HUES48 (cell line): ENCODE measurements around the gene SEC16A.

Experiments
- H3K27ac ChIP-seq: one replicate; pipeline ENCODE4 v1.7.0; 2013; ENCODE audit warnings: low read depth, low read length, inconsistent platforms
- H3K27me3 ChIP-seq: 2 replicates; pipeline ENCODE4 v1.6.1; 2013; ENCODE audit warnings: mild to moderate bottlenecking, low read length; ENCODE audit not compliant: control insufficient read depth, insufficient read depth
- H3K36me3 ChIP-seq: 2 replicates; pipeline ENCODE4 v1.6.1; 2013; ENCODE audit warnings: low read length; ENCODE audit not compliant: control insufficient read depth, insufficient read depth
- H3K4me1 ChIP-seq: 2 replicates; pipeline ENCODE4 v1.6.1; 2013; ENCODE audit warnings: mild to moderate bottlenecking, low read length; ENCODE audit not compliant: control insufficient read depth, insufficient read depth
- H3K4me3 ChIP-seq: 2 replicates; pipeline ENCODE4 v1.5.1; 2013; ENCODE audit warnings: mild to moderate bottlenecking, low read depth, low read length
- H3K9ac ChIP-seq: 2 replicates; pipeline ENCODE4 v1.6.1; 2013; ENCODE audit warnings: mild to moderate bottlenecking, low read depth, low read length, moderate library complexity
- H3K9me3 ChIP-seq: 2 replicates; pipeline ENCODE4 v1.6.1; 2013; ENCODE audit warnings: low read length; ENCODE audit not compliant: control insufficient read depth, insufficient read depth

The SEC16A gene

DNA sequence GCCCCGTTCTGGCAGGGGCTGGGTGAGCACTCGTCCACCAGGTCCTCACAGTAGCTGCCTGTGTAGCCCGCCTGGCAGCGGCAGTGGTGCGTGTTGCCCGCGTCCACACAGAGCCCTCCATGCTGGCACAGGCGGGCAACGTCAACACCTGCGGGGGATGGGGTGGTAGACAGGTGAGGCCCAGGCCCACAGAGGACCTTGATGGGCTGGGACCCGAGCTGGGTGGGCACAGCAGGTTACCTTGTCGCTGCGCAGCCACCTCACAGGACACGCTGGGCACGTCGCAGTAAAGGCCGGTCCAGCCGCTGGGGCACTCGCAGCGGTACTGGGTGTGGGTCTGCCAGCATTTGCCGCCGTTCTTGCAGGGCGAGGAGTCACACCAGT lies 25.1 kb upstream of the SEC16A start:
- peaks cover 96% of the 10 kb centered on the region for H3K36me3 ChIP-seq
- no peak overlapping the region for H3K9ac ChIP-seq
- no peak overlapping the region for H3K4me3 ChIP-seq
- no peaks in the 10 kb centered on the region for H3K9me3 ChIP-seq
- no peaks in the 10 kb centered on the region for H3K27me3 ChIP-seq
- no peak overlapping the region for H3K27ac ChIP-seq
- H3K4me1 ChIP-seq: no peaks in the 10 kb centered on the region

DNA sequence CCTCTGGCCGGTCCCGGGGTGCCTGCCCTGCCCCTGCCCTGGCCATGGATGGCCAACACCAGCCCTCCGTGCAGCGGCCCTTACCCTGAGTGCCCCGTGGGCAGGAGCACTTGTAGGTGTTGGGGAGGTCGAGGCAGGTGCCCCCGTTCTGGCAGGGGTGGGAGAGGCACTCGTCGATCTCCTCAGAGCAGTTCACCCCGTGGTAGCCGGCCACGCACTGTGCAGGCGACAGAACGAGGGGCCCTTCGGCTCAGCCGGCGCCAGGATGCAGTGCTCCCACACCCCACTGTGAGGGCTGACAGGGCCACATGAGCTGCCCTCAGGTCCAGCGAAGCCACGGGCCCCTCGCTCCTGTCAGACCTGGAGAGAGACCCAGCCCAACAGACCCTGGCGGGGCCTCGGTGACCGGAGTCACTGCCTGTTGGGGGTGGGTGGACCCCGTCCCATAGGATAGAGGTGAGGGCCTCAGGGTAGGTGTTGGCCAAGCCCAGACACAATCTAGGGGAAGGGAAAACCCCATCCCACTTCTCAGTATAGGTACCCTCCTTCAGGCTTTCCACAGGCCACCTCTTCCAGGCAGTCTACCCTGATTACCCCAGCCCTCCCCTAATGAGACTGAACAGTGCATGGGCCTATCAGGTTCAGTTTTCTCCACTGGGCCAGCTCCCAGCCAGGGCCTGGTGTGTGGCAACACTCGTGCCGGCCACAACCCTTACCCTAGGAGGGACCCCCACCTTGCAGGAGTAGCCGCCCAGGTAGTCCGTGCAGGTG lies 24.6 kb upstream of the SEC16A start:
- H3K9me3 ChIP-seq: no peaks in the 10 kb centered on the region
- no peaks in the 10 kb centered on the region for H3K4me1 ChIP-seq
- no peak overlapping the region for H3K9ac ChIP-seq
- H3K36me3 ChIP-seq: peaks cover 98% of the 10 kb centered on the region
- no peak overlapping the region for H3K4me3 ChIP-seq
- H3K27me3 ChIP-seq: no peaks in the 10 kb centered on the region
- H3K27ac ChIP-seq: no peak overlapping the region

- H3K9me3 ChIP-seq: no peaks in the 10 kb centered on the region
- no peak overlapping the region for H3K4me3 ChIP-seq
- no peak overlapping the region for H3K9ac ChIP-seq
- no peak overlapping the region for H3K27ac ChIP-seq
- H3K27me3 ChIP-seq: no peaks in the 10 kb centered on the region
- no peaks in the 10 kb centered on the region for H3K4me1 ChIP-seq
- peaks cover 95% of the 10 kb centered on the region for H3K36me3 ChIP-seq
Observed at GRCh38 chr9:136506425-136506824, 23.6 kb upstream of the SEC16A start.

GRCh38 chr9:136505406-136506403 lies 22.9 kb upstream of the SEC16A start:
- peaks cover 94% of the 10 kb centered on the region for H3K36me3 ChIP-seq
- H3K9me3 ChIP-seq: no peaks in the 10 kb centered on the region
- H3K9ac ChIP-seq: no peak overlapping the region
- no peaks in the 10 kb centered on the region for H3K27me3 ChIP-seq
- no peaks in the 10 kb centered on the region for H3K4me1 ChIP-seq
- H3K27ac ChIP-seq: no peak overlapping the region
- H3K4me3 ChIP-seq: no peak overlapping the region

GRCh38 chr9:136504512-136505348 lies 21.9 kb upstream of the SEC16A start:
- peaks cover 95% of the 10 kb centered on the region for H3K36me3 ChIP-seq
- no peak overlapping the region for H3K9ac ChIP-seq
- H3K27ac ChIP-seq: no peak overlapping the region
- H3K4me3 ChIP-seq: no peak overlapping the region
- H3K9me3 ChIP-seq: no peaks in the 10 kb centered on the region
- H3K4me1 ChIP-seq: no peaks in the 10 kb centered on the region
- no peaks in the 10 kb centered on the region for H3K27me3 ChIP-seq

GRCh38 chr9:136502940-136503550 lies 20.2 kb upstream of the SEC16A start:
- Histone ChIP-seq H3K9ac (no peak overlapping the region), H3K27ac (no peak overlapping the region), H3K36me3 (peaks cover 94% of the 10 kb centered on the region)

DNA sequence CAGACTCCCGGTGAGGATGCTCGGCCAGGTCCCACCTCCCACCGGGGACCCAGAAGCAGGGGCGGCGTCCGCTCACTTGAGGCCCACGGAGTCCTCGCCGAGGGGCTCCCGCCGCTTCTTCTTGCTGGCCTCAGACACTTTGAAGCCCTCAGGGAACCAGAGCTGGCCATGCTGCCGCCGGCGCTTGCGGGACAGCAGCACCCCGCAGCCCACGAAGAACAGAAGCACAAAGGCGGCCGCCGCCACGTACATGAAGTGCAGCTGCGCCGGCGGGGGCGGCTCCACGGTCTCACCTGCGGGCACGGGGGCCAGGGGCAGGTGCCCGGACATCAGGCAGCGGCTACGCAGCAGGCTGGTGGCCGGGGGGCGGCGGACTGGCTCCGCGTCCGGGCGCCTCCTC lies 19.4 kb upstream of the SEC16A start:
- Histone ChIP-seq H3K9ac (no peak overlapping the region), H3K27ac (no peak overlapping the region), H3K27me3 (no peaks in the 10 kb centered on the region), H3K36me3 (peaks cover 93% of the 10 kb centered on the region), H3K4me3 (no peak overlapping the region), H3K4me1 (no peaks in the 10 kb centered on the region), H3K9me3 (no peaks in the 10 kb centered on the region)

More at GRCh38 chr9:136502940-136503550, 20.2 kb upstream of the SEC16A start:
- H3K27me3 ChIP-seq: no peaks in the 10 kb centered on the region
- no peak overlapping the region for H3K4me3 ChIP-seq
- H3K4me1 ChIP-seq: no peaks in the 10 kb centered on the region
- H3K9me3 ChIP-seq: no peaks in the 10 kb centered on the region

- Histone ChIP-seq H3K36me3 (peaks cover 93% of the 10 kb centered on the region), H3K27me3 (no peaks in the 10 kb centered on the region), H3K4me1 (no peaks in the 10 kb centered on the region), H3K9ac (no peak overlapping the region), H3K4me3 (no peak overlapping the region), H3K9me3 (no peaks in the 10 kb centered on the region), H3K27ac (no peak overlapping the region)
Observed at GRCh38 chr9:136501686-136502085, 18.8 kb upstream of the SEC16A start.

- H3K9ac ChIP-seq: no peak overlapping the region
- H3K4me1 ChIP-seq: no peaks in the 10 kb centered on the region
- H3K4me3 ChIP-seq: no peak overlapping the region
- H3K27ac ChIP-seq: no peak overlapping the region
- no peaks in the 10 kb centered on the region for H3K27me3 ChIP-seq
- H3K9me3 ChIP-seq: no peaks in the 10 kb centered on the region
- peaks cover 89% of the 10 kb centered on the region for H3K36me3 ChIP-seq
Observed at GRCh38 chr9:136499935-136500910, 17.4 kb upstream of the SEC16A start.
